ENCODE measurements around the gene PCED1A. TPM values are rescaled to one million over a fixed set of nuclear protein-coding genes. Genes with fewer than 3 reads are reported as not detected.

PCED1A gene
- total and polyA plus RNA-seq, 2 of the 8 experiments (the other 6 are each of a cell fraction or from before 2014, with no cell fraction given) = 13.4 to 18.9 TPM

GRCh38 chr20:2845607-2846006 lies 5.2 kb upstream of the PCED1A start:
- Histone ChIP-seq H3K36me3 (ENCODE audit: control insufficient read depth in 2 of 4, insufficient read depth in 4 of 4, low read length in 3 of 4) (no peaks in the 10 kb centered on the region), H3K79me1 (ENCODE audit: low read depth, low read length) (no peaks in the 10 kb centered on the region), H4K8ac (ENCODE audit: extremely low read depth, insufficient read depth, low read length) (no peak overlapping the region), H3K9me3 (ENCODE audit: insufficient read depth in 2 of 2, low read depth in 1 of 2, low read length in 1 of 2) (no peaks in the 10 kb centered on the region), H3K4me3 (ENCODE audit: extremely low read depth in 1 of 4, insufficient read depth in 2 of 4, low read depth in 3 of 4, low read length in 4 of 4) (no peak overlapping the region), H3K18ac (ENCODE audit: extremely low read depth, low read length) (no peak overlapping the region), H2BK120ac (replicated peaks; ENCODE audit: low read depth, low read length) (no peak overlapping the region), H3K4me2 (ENCODE audit: insufficient read depth in 1 of 2, low read depth in 2 of 2, low read length in 2 of 2) (no peak overlapping the region), H2BK20ac (ENCODE audit: low read length) (no peak overlapping the region), H2BK5ac (ENCODE audit: low read depth, low read length) (no peak overlapping the region), H3K23ac (ENCODE audit: insufficient read length) (no peak overlapping the region), H4K91ac (replicated peaks; ENCODE audit: insufficient read length, low read length) (no peak overlapping the region), H2AK5ac (ENCODE audit: low read depth, low read length) (no peak overlapping the region), H3K79me2 (ENCODE audit: control insufficient read depth in 1 of 2, insufficient read depth in 2 of 2, low read length in 2 of 2) (no peaks in the 10 kb centered on the region), H3K56ac (replicated peaks; ENCODE audit: insufficient read length, low read depth, low read length) (no peak overlapping the region), H3K14ac (ENCODE audit: insufficient read length) (no peak overlapping the region), H3K4me1 (replicated peaks in 1 of 4; ENCODE audit: control insufficient read depth in 3 of 4, insufficient read depth in 4 of 4, low read length in 3 of 4) (no peaks in the 10 kb centered on the region), H4K20me1 (replicated peaks in 1 of 2; ENCODE audit: control insufficient read depth in 1 of 2, insufficient read depth in 2 of 2, low read length in 2 of 2) (peaks cover 0 to 3% of the 10 kb centered on the region in 2 experiments), H3K27me3 (replicated peaks in 1 of 4; ENCODE audit: control insufficient read depth in 3 of 4, extremely low read depth in 1 of 4, insufficient read depth in 3 of 4, low read length in 3 of 4) (no peaks in the 10 kb centered on the region), H2BK12ac (ENCODE audit: low read depth, low read length) (no peak overlapping the region), H4K5ac (ENCODE audit: insufficient read length, low read depth, low read length) (no peak overlapping the region), H2AFZ (ENCODE audit: low read length) (no peak overlapping the region), H3K27ac (ENCODE audit: low read depth, low read length) (no peak overlapping the region), H2BK15ac (ENCODE audit: low read length) (no peak overlapping the region), H3K4ac (replicated peaks; ENCODE audit: insufficient read length, low read depth, low read length) (no peak overlapping the region), H3K23me2 (ENCODE audit: low read depth, low read length) (peaks cover 7% of the 10 kb centered on the region; the same call in 1 of the 2 replicates), H3K9ac (replicated peaks in 1 of 4; ENCODE audit: extremely low read depth in 1 of 4, low read depth in 3 of 4, low read length in 3 of 4) (no peak overlapping the region)
- no peak for FAIRE-seq
- 96% methylated on average over 2 of the region's 2 CpGs; no CpG with 5 or more reads in 1 of the 2 experiments for WGBS, 2 experiments (ENCODE audit: extremely low coverage in 1 of 2, insufficient coverage in 1 of 2, insufficient read length in 1 of 2, insufficient replicate concordance in 2 of 2, low coverage in 1 of 2, low lambda C conversion rate in 2 of 2, missing lambda C conversion rate in 1 of 2)
- POLR2A ChIA-PET (ENCODE audit: partially characterized antibody) = no interaction called here
- CTCF ChIA-PET (ENCODE audit: partially characterized antibody) = interaction anchor here (1.0 kb wide), 1 partner anchor 90 kb away, joined by 4 read pairs; no protein-coding TSS in a partner anchor
- no peak for DNase-seq (ENCODE audit: low read depth in 1 of 2, low spot score in 2 of 2)
- no peak for TF ChIP-seq EP300 (IDR thresholded peaks at IDR 0.05; ENCODE audit: borderline replicate concordance in 1 of 2, low read depth in 2 of 2, low read length in 2 of 2)
- TF ChIP-seq CHD2 (IDR thresholded peaks at IDR 0.05; ENCODE audit: low read length) = no peak
- TF ChIP-seq, protein P1, sequence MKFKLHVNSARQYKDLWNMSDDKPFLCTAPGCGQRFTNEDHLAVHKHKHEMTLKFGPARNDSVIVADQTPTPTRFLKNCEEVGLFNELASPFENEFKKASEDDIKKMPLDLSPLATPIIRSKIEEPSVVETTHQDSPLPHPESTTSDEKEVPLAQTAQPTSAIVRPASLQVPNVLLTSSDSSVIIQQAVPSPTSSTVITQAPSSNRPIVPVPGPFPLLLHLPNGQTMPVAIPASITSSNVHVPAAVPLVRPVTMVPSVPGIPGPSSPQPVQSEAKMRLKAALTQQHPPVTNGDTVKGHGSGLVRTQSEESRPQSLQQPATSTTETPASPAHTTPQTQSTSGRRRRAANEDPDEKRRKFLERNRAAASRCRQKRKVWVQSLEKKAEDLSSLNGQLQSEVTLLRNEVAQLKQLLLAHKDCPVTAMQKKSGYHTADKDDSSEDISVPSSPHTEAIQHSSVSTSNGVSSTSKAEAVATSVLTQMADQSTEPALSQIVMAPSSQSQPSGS (IDR thresholded peaks at IDR 0.05; ENCODE audit: low read length) = no peak
- no peak for TF ChIP-seq USF2 (IDR thresholded peaks at IDR 0.05; ENCODE audit: low read length)
- TF ChIP-seq, protein P2, sequence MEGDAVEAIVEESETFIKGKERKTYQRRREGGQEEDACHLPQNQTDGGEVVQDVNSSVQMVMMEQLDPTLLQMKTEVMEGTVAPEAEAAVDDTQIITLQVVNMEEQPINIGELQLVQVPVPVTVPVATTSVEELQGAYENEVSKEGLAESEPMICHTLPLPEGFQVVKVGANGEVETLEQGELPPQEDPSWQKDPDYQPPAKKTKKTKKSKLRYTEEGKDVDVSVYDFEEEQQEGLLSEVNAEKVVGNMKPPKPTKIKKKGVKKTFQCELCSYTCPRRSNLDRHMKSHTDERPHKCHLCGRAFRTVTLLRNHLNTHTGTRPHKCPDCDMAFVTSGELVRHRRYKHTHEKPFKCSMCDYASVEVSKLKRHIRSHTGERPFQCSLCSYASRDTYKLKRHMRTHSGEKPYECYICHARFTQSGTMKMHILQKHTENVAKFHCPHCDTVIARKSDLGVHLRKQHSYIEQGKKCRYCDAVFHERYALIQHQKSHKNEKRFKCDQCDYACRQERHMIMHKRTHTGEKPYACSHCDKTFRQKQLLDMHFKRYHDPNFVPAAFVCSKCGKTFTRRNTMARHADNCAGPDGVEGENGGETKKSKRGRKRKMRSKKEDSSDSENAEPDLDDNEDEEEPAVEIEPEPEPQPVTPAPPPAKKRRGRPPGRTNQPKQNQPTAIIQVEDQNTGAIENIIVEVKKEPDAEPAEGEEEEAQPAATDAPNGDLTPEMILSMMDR (IDR thresholded peaks at IDR 0.05; ENCODE audit: control extremely low read depth in 1 of 3, insufficient read depth in 1 of 3, low read depth in 1 of 3, low read length in 3 of 3) = no peak
- no peak for TF ChIP-seq POLR2AphosphoS5 (IDR thresholded peaks at IDR 0.05; ENCODE audit: low read depth, low read length)
- no peak for TF ChIP-seq BCL11A (IDR thresholded peaks at IDR 0.05; ENCODE audit: low read depth in 2 of 2, low read length in 2 of 2)
- TF ChIP-seq SIN3A (conservative IDR thresholded peaks at IDR 0.05 in 1 of 2, IDR thresholded peaks at IDR 0.05 in 1 of 2; ENCODE audit: low read depth in 1 of 2, low read length in 2 of 2) = no peak

Data from H1 (cell line).